Ecto neural progenitor cell (in vitro differentiated cells): Measurements from ENCODE around the gene SLC13A4.
A peak's percentile ranks its signal among the peaks of the same experiment; 100 is the strongest.
"Not testable (repeated sequence)": the region's sequence is repeated elsewhere in the genome, so short reads cannot be mapped to it uniquely, and the experiment has no call there.

Experiments used
- DNase-seq: peaks from one replicate; pipeline ENCODE4 v3.0.0-alpha.2; 2018; ENCODE audit warnings: low spot score

The SLC13A4 gene

GRCh38 chr7:135718219-135718618, 9.8 kb downstream of the SLC13A4 start:
- DNase-seq, result no peak

- DNase-seq, result no peak
These were observed 10.3 kb downstream of the SLC13A4 start for GRCh38 chr7:135717693-135718092.

GRCh38 chr7:135716677-135717238, 11.2 kb downstream of the SLC13A4 start:
- DNase-seq, result no peak

GRCh38 chr7:135715673-135716072, 12.3 kb downstream of the SLC13A4 start:
- no peak for DNase-seq

DNA sequence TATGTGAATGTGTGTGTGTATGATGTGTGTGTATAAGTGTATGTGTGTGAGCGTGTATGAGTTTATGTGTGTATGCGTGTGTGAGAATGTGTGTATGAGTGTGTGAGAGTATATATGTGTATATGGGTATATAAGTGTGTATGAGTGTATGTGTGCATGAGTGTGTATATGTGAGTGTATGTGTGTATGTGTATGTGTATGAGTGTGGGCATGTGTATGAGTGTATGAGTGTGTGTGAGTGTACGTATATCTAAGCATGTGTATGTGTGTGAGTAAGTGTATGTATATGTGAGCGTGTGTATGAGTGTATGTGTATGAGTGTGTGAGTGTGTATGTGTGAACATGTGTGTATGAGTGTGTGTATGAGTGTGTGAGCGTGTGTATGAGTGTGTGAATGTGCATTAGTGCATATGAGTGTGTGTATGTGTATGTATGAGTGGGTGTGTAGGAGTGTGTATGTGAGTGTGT, 12.9 kb downstream of the SLC13A4 start:
- no peak for DNase-seq

GRCh38 chr7:135714534-135715009, 13.4 kb downstream of the SLC13A4 start:
- DNase-seq, result peak; percentile 81

DNA sequence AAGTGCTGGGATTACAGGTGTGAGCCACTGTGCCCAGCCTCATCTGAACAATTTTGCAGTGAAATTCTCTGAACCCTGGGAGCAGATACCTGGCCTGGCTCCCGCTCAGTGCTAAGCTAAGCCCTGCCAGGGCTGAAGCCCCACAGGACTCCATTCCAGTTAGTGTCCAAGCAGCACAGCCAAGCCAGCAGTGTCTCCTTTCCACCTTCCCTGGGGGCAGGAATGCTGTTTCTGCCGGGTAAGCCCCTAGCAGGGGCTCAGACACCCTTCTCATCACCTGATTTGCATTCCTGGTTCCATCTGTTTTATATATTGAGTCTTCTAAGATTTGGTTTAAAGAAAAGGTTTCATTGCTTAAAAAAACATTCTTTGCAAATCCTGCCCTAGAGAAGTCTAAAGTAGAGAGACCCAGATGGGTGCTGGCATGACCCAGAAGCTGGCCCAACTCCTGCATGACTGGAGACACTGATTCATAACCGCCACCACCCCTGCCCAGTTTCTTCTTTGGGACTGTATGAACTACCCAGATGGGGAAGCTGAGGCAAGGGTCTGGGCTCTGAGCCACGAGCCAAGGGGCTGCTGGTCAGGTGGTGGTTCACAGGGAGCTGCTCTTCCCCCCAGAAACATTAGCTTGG, 14.0 kb downstream of the SLC13A4 start:
- DNase-seq, result no peak

- no peak for DNase-seq
These were observed 15.2 kb downstream of the SLC13A4 start for GRCh38 chr7:135712796-135713195.

GRCh38 chr7:135712182-135712782, 15.7 kb downstream of the SLC13A4 start:
- no peak for DNase-seq

GRCh38 chr7:135711139-135711469, 16.9 kb downstream of the SLC13A4 start:
- DNase-seq, result no peak

- peak; percentile 57 for DNase-seq
These were observed 17.4 kb downstream of the SLC13A4 start for GRCh38 chr7:135710417-135711138.

DNA sequence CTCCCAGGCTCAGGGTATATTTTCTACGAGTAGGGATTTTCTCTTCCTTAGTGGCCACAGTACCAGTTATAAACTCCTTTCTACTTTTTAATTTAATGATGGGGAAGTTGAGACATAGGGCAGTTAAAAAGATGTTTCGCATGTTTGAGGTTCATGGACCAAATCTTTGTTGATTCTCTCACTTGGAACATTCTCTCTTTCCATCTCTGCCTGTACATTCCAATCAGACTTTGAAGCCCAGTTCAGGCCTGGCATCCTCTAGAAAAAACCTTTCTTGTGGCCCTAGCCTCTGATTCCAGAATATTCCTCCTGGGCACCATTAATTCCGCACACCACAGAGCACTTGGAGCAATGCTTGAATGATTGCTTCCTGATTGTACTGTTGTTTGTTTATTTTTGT, 18.5 kb downstream of the SLC13A4 start:
- DNase-seq, result no peak

DNA sequence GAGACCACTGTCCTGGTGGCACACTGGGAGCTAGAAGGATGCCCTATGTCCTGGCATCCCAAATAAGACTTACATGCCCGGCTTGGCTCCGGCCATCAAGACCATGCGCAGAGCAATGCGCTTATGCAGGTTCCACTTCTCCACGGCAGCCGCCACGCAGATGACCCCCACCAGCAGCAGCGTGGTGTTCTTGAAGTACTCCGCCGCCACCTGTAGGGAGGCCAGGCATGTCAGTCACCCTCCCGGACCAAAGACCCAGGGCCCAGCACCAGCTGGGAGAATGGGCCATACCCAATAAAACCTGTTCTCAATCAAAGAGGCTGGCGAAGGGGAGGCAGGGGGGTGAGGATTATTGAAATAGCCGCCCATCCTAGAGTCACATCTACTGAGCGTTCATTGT, 19.9 kb downstream of the SLC13A4 start:
- no peak for DNase-seq

GRCh38 chr7:135707570-135707966, 20.4 kb downstream of the SLC13A4 start:
- DNase-seq, result no peak

DNA sequence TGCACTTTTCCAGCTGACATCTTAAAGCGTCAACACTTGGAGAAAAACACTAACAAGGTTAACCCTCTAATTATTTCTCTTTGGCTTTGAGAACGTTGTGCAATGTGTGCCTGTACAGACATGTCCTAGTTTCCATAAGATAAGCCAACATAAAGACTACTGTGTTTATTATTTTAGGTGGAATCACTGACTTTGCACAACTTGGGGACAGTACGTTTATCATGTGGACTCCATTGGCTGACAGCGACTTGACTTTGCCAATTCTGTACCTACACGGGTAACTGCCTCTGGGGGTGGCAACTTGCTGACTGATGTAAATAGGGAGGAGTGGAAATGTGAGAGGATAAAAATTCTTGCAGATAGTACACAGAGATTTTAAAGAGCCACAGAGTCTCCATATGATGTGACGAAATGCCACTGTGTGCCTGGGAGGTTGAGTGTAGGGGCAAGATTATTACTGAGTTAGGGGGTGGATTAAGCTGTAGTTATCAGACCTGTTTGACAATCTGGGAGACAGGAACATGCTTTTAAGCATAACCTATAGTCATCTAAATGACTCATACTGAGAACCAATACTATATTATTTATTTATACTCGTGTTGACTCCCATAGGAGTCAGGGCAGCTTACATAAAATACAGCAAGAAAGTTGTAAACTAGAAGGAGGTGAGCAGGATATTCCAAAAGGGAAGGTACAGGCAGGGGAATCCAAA, 21.0 kb downstream of the SLC13A4 start:
- no peak for DNase-seq

DNA sequence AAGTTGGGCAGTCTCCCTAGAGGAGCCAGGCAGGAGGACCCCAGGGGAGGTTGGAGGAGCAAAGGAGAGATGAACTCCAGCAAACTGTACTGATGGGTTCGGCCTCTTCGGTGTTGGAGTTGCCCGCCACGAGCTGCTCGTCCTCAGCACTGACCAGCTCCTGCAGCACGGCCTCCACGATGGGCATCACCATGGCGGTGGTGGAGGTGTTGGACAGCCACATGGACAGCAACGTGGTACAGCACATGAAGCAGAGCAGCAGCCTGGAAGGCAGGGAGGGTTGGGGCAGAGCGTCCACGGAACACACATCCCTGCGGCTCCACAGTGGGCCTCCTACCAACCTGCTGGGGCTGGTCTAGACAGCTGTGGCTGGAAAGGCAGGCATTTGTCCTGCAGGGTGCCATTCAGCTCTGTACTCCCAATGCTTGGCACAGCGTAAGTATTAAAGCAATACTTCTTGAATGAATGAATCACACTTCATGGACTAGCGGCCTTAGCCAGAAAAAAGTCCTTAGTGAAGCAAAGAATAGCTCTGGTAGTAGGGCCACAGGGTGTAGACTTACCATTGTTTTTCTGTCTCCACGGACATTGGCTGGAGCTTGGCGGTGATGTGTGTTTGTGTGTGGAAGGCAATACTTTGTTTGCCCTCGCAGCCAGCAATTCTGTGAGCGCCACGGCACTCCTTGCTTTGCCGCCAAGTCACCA, 21.8 kb downstream of the SLC13A4 start:
- DNase-seq, result no peak

- DNase-seq, result no peak
These were observed 23.3 kb downstream of the SLC13A4 start for GRCh38 chr7:135704698-135705097.

- DNase-seq, result no peak
These were observed 23.9 kb downstream of the SLC13A4 start for GRCh38 chr7:135704074-135704473.

DNA sequence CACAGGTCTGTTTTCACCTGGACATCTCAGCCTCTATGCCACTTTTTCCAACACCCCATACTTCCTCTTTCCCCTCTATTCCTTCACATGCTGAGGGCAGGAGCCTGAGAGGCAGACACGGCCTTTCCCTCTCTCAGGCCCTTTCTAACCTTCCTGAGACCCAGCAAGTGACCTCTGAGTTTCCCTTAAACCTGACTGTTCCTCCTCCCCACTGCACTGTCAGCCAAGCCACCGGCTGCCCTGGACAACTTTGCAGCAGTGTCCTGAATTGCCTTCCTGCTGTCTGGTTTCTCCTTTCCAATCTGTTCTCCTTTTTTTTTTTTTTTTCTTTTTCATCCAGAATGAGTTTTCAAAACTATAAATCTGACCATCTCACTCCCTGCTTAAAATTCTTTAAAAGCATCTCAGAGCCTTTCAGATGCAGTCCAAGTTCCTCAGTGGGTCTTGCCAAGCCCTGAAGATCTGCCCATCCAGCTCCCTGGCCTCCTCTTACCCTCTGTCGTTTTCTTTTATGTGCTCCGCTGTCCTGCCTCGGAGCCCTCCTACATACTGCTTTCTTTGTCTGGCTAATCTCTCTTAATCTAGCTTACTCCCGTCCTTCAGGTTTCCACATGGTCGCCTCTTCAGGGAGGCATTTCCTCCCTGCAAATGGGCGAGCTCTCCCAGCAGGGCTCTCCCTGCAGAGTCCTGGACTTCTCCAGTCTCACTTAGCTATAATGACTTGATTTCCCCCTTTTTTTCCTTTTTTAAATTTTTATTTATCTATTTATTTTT, 30.5 kb downstream of the SLC13A4 start:
- DNase-seq, result no peak

DNA sequence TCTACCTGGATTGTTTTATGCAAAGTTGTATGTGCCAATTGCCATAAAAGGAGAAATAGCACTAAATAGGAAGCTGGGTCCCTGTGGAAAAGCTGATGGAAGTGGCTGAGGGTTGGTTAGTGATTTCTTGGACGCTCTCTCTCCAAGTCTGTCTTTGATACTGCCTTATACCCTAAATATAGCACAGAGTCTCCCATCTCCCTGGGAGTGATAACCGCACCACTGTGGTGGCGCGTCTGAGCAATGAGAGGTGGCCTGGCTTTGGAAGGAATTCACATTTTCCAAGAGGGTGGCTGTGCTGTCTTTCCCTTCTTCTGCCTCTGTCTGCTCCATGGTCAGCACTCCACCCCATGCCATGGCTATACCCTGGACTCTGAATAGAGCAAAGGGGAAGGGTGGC, 34.4 kb downstream of the SLC13A4 start:
- DNase-seq, result no peak

DNA sequence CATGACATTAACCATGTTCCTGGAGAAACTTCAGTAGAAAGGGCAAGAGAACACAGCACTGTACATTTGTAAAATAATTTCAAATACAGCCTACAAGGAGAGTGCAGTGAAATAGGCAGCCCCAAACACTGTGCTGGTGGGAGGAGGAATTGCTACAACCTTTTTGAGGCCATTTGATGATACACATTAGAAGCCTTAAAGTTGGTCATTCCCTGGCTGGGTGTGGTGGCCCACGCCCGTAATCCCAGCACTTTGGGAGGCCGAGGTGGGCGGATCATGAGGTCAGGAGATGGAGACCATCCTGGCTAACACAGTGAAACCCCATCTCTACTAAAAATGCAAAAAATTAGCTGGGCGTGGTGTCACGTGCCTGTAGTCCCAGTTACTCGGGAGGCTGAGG, 35.4 kb downstream of the SLC13A4 start:
- DNase-seq, result not testable (repeated sequence)
